ENCODE measurements around the gene NLGN4X. TPM values are rescaled to one million over a fixed set of nuclear protein-coding genes. Genes with fewer than 3 reads are reported as not detected.

The NLGN4X gene
- total RNA-seq, 1 experiment from 2014 or later = not detected

DNA sequence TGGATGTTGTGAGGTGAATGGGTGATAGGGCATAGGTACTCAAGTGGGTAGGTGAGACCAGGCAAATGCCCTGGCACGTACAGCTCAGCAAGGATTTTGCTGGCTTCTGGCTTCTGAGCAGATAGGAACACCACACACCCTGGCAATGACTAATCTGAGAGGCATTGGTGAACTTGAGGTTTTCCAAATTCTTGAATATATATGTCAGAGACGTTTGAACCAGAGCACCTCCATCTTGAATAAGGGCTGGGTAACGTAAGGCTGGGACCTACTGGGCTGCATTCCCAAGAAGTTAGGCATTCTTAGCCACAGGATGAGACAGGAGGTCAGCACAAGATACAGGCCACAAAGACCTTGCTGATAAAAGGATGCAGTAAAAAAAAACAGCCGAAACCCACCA lies 204.5 kb downstream of the NLGN4X start:
- no peak for ATAC-seq
- ChIA-PET POLR2A (no interaction called here), CTCF (no interaction called here)
- in situ Hi-C loops (cut with HindIII; ENCODE audit: low pct_unique_long_range_greater_than_20kb, low sequenced_read_pairs) = no loop called here
- H3K36me3 ChIP-seq (ENCODE audit: control insufficient read depth, insufficient read depth, low read length) = no peaks in the 10 kb centered on the region
- H3K27me3 ChIP-seq (ENCODE audit: control insufficient read depth, insufficient read depth, low read length) = no peaks in the 10 kb centered on the region
- TF ChIP-seq, protein P1, sequence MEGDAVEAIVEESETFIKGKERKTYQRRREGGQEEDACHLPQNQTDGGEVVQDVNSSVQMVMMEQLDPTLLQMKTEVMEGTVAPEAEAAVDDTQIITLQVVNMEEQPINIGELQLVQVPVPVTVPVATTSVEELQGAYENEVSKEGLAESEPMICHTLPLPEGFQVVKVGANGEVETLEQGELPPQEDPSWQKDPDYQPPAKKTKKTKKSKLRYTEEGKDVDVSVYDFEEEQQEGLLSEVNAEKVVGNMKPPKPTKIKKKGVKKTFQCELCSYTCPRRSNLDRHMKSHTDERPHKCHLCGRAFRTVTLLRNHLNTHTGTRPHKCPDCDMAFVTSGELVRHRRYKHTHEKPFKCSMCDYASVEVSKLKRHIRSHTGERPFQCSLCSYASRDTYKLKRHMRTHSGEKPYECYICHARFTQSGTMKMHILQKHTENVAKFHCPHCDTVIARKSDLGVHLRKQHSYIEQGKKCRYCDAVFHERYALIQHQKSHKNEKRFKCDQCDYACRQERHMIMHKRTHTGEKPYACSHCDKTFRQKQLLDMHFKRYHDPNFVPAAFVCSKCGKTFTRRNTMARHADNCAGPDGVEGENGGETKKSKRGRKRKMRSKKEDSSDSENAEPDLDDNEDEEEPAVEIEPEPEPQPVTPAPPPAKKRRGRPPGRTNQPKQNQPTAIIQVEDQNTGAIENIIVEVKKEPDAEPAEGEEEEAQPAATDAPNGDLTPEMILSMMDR (IDR thresholded peaks at IDR 0.05) = no peak
- no peak for TF ChIP-seq POLR2AphosphoS5 (IDR thresholded peaks at IDR 0.05; ENCODE audit: low read depth, low read length)
- no peak for TF ChIP-seq TCF7L2 (IDR thresholded peaks at IDR 0.05; ENCODE audit: low read depth, low read length)
- TF ChIP-seq SIN3A (IDR thresholded peaks at IDR 0.05; ENCODE audit: borderline replicate concordance, insufficient read depth, low read depth, low read length) = no peak
- TF ChIP-seq, protein P2, sequence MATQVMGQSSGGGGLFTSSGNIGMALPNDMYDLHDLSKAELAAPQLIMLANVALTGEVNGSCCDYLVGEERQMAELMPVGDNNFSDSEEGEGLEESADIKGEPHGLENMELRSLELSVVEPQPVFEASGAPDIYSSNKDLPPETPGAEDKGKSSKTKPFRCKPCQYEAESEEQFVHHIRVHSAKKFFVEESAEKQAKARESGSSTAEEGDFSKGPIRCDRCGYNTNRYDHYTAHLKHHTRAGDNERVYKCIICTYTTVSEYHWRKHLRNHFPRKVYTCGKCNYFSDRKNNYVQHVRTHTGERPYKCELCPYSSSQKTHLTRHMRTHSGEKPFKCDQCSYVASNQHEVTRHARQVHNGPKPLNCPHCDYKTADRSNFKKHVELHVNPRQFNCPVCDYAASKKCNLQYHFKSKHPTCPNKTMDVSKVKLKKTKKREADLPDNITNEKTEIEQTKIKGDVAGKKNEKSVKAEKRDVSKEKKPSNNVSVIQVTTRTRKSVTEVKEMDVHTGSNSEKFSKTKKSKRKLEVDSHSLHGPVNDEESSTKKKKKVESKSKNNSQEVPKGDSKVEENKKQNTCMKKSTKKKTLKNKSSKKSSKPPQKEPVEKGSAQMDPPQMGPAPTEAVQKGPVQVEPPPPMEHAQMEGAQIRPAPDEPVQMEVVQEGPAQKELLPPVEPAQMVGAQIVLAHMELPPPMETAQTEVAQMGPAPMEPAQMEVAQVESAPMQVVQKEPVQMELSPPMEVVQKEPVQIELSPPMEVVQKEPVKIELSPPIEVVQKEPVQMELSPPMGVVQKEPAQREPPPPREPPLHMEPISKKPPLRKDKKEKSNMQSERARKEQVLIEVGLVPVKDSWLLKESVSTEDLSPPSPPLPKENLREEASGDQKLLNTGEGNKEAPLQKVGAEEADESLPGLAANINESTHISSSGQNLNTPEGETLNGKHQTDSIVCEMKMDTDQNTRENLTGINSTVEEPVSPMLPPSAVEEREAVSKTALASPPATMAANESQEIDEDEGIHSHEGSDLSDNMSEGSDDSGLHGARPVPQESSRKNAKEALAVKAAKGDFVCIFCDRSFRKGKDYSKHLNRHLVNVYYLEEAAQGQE (IDR thresholded peaks at IDR 0.05; ENCODE audit: insufficient read depth in 1 of 2, low read depth in 2 of 2, low read length in 1 of 2) = no peak
- no TSS peak for BruUV-seq (replicated peaks)
- H3K27ac ChIP-seq (ENCODE audit: low read length) = no peak overlapping the region
- no peaks in the 10 kb centered on the region for H3K4me1 ChIP-seq (ENCODE audit: control insufficient read depth, insufficient read depth, low read length)
- no peak overlapping the region for H3K4me3 ChIP-seq (ENCODE audit: low read depth in 2 of 2, low read length in 2 of 2)
- H3K9me3 ChIP-seq (ENCODE audit: control insufficient read depth, insufficient read depth, low read depth, low read length) = no peaks in the 10 kb centered on the region
- no peak for DNase-seq (ENCODE audit: low read depth, low spot score)
- intact Hi-C loops (cut with micrococcal nuclease; ENCODE audit: unreplicated experiment) = no loop called here

DNA sequence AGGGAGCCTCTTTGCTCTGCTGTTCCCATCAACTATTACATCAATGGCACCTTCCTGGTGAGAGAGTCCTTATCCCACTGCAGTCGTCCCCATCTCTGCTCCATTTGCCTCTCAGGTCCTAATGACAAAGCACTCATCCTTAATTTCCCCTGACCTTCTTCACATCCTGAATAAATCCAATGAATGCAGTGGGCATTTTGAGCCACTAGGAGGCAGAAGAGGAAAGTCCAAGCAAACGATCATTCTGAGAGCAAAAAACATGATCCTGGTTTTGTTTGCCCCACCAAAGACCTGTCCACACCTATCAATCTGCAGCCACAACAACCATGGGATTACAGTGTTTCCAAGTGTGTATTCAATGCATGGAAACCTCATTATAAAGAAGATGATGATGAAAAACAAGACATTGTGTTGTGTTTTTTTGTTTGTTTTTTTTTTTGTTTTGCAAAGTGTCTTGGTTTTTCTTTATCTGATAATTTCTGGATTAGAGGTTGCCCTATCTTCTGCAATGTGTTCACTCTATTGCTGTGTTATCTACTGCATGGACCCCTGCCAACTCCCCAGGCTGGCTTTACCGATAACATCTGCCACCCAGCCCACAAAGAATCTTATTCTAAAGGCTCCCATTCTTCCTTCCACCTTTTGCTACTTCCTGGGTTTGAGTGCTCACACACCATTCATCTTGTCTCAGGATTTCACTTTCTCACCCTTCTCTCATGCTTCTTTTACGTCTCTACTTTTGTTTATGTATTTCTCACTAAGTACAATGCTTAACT lies 207.2 kb downstream of the NLGN4X start:
- Histone ChIP-seq H3K9me3 (ENCODE audit: control insufficient read depth, insufficient read depth, low read depth, low read length) (no peaks in the 10 kb centered on the region), H3K27me3 (ENCODE audit: control insufficient read depth, insufficient read depth, low read length) (no peaks in the 10 kb centered on the region), H3K27ac (ENCODE audit: low read length) (no peak overlapping the region), H3K4me1 (ENCODE audit: control insufficient read depth, insufficient read depth, low read length) (no peaks in the 10 kb centered on the region), H3K4me3 (ENCODE audit: low read depth in 2 of 2, low read length in 2 of 2) (no peak overlapping the region), H3K36me3 (ENCODE audit: control insufficient read depth, insufficient read depth, low read length) (no peaks in the 10 kb centered on the region)
- BruUV-seq (replicated peaks) = no TSS peak
- no peak for ATAC-seq
- CTCF ChIA-PET = no interaction called here
- POLR2A ChIA-PET = no interaction called here
- no peak for TF ChIP-seq SIN3A (IDR thresholded peaks at IDR 0.05; ENCODE audit: borderline replicate concordance, insufficient read depth, low read depth, low read length)
- TF ChIP-seq, protein P1 (IDR thresholded peaks at IDR 0.05) = peak; percentile 68
- peak; percentile 27 for DNase-seq (ENCODE audit: low read depth, low spot score)
- in situ Hi-C loops (cut with HindIII; ENCODE audit: low pct_unique_long_range_greater_than_20kb, low sequenced_read_pairs) = no loop called here
- intact Hi-C loops (cut with micrococcal nuclease; ENCODE audit: unreplicated experiment) = no loop called here
